ENCODE measurements around the gene PTGR2.

Gene PTGR2

GRCh38 chr14:73810478-73811163 is 41.0 kb upstream of the PTGR2 start:
- H3K27me3 ChIP-seq (ENCODE audit: insufficient read depth, low read depth, severe bottlenecking) = no peaks in the 10 kb centered on the region
- TF ChIP-seq, protein P1, sequence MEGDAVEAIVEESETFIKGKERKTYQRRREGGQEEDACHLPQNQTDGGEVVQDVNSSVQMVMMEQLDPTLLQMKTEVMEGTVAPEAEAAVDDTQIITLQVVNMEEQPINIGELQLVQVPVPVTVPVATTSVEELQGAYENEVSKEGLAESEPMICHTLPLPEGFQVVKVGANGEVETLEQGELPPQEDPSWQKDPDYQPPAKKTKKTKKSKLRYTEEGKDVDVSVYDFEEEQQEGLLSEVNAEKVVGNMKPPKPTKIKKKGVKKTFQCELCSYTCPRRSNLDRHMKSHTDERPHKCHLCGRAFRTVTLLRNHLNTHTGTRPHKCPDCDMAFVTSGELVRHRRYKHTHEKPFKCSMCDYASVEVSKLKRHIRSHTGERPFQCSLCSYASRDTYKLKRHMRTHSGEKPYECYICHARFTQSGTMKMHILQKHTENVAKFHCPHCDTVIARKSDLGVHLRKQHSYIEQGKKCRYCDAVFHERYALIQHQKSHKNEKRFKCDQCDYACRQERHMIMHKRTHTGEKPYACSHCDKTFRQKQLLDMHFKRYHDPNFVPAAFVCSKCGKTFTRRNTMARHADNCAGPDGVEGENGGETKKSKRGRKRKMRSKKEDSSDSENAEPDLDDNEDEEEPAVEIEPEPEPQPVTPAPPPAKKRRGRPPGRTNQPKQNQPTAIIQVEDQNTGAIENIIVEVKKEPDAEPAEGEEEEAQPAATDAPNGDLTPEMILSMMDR (IDR thresholded peaks at IDR 0.05; ENCODE audit: low read depth, low read length) = no peak
- H3K4me3 ChIP-seq (ENCODE audit: low read depth, low read length) = no peak overlapping the region
- H3K9me3 ChIP-seq (ENCODE audit: severe bottlenecking) = no peaks in the 10 kb centered on the region
- H3K27ac ChIP-seq = no peak overlapping the region
- DNase-seq = no peak
- H3K36me3 ChIP-seq = no peaks in the 10 kb centered on the region

DNA sequence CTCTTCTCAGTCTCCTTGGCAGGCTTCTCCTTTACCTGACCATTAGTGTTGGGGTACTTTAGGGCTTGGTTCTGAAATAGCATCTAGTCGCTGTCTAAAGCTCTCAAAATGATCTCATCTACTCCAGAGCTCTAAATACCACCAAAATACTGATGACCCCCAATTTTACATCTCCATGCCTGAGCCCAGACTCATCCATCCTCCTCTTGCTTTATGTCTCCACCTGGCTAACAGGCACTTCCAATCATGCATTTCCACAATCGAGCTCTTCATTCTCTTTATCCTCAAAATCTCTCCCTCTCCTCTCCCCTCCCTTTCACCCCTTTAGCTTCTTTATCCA is 40.5 kb upstream of the PTGR2 start:
- H3K4me3 ChIP-seq (ENCODE audit: low read depth, low read length) = no peak overlapping the region
- no peaks in the 10 kb centered on the region for H3K9me3 ChIP-seq (ENCODE audit: severe bottlenecking)
- no peak for DNase-seq
- H3K27ac ChIP-seq = no peak overlapping the region
- TF ChIP-seq, protein P1 (IDR thresholded peaks at IDR 0.05; ENCODE audit: low read depth, low read length) = no peak
- H3K27me3 ChIP-seq (ENCODE audit: insufficient read depth, low read depth, severe bottlenecking) = no peaks in the 10 kb centered on the region
- no peaks in the 10 kb centered on the region for H3K36me3 ChIP-seq

GRCh38 chr14:73814153-73814552 is 37.5 kb upstream of the PTGR2 start:
- TF ChIP-seq, protein P1 (IDR thresholded peaks at IDR 0.05; ENCODE audit: low read depth, low read length) = no peak
- Histone ChIP-seq H3K4me3 (ENCODE audit: low read depth, low read length) (no peak overlapping the region), H3K9me3 (ENCODE audit: severe bottlenecking) (no peaks in the 10 kb centered on the region), H3K36me3 (no peaks in the 10 kb centered on the region), H3K27ac (no peak overlapping the region), H3K27me3 (ENCODE audit: insufficient read depth, low read depth, severe bottlenecking) (no peaks in the 10 kb centered on the region)
- no peak for DNase-seq

DNA sequence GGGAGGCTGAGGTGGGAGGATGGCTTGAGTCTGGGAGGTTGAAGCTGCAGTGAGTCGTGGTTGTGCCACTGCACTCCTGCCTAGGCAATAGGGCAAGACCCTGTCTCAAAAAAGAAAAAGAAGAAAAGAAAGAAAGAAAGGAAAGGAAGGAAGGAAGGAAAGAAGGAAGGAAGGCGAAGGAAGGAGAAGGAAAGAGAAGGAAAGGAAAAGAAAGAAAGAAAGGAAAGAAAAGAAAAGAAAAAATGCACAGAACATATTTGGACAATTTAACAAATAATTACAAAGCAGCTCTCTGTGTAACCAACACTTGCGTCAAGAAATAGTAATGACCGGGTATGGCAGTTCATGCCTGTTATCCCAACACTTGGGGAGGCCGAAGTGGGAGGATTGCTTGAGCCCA is 35.8 kb upstream of the PTGR2 start:
- no peak for DNase-seq
- no peaks in the 10 kb centered on the region for H3K27me3 ChIP-seq (ENCODE audit: insufficient read depth, low read depth, severe bottlenecking)
- H3K36me3 ChIP-seq = no peaks in the 10 kb centered on the region
- no peak overlapping the region for H3K27ac ChIP-seq
- H3K9me3 ChIP-seq (ENCODE audit: severe bottlenecking) = no peaks in the 10 kb centered on the region
- TF ChIP-seq, protein P1 (IDR thresholded peaks at IDR 0.05; ENCODE audit: low read depth, low read length) = no peak
- no peak overlapping the region for H3K4me3 ChIP-seq (ENCODE audit: low read depth, low read length)

DNA sequence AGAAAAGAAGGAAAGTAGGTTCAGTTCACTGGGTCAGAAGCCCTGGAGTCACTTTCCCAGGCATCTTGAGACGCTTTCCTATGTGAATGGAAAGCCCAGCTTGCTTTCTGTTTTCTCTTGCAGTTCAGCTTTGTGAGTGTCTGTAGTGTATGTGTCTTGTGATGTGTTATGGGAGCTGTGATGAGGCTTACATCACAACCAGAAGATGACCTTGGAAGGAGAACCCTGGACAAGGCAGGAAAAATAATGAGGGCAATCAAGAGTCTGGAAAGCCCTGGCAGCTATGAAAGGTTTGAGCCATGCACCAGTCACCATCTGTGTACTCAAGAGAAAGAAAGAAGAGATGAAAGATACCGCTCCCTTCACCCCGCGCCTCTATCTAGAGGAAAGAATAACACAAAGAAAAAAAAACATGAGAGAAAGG is 35.2 kb upstream of the PTGR2 start:
- no peaks in the 10 kb centered on the region for H3K9me3 ChIP-seq (ENCODE audit: severe bottlenecking)
- no peak overlapping the region for H3K4me3 ChIP-seq (ENCODE audit: low read depth, low read length)
- no peak for DNase-seq
- no peak overlapping the region for H3K27ac ChIP-seq
- H3K27me3 ChIP-seq (ENCODE audit: insufficient read depth, low read depth, severe bottlenecking) = no peaks in the 10 kb centered on the region
- H3K36me3 ChIP-seq = no peaks in the 10 kb centered on the region
- TF ChIP-seq, protein P1 (IDR thresholded peaks at IDR 0.05; ENCODE audit: low read depth, low read length) = no peak
